Endodermal cell (in vitro differentiated cells): ENCODE measurements around the gene KCND3. TPM values are rescaled to one million over a fixed set of nuclear protein-coding genes. Genes with fewer than 3 reads are reported as not detected.

Experiments
- DNase-seq: peaks from one replicate; pipeline ENCODE4 v3.0.0-alpha.2; 2017
- H3K27ac ChIP-seq: 2 replicates; pipeline ENCODE4 v1.5.1; 2013; ENCODE audit warnings: mild to moderate bottlenecking, low read depth, low read length, moderate library complexity
- H3K27me3 ChIP-seq: 2 replicates; pipeline ENCODE4 v1.6.1; 2013; ENCODE audit warnings: mild to moderate bottlenecking, low read length, moderate library complexity; ENCODE audit not compliant: insufficient read depth, control insufficient read depth, poor library complexity, severe bottlenecking
- H3K36me3 ChIP-seq: 2 replicates; pipeline ENCODE4 v1.7.0; 2013; ENCODE audit warnings: mild to moderate bottlenecking, low read length, moderate library complexity; ENCODE audit not compliant: control insufficient read depth, insufficient read depth
- H3K4me1 ChIP-seq: one replicate; pipeline ENCODE4 v1.7.0; 2013; ENCODE audit warnings: low read length; ENCODE audit not compliant: control insufficient read depth, insufficient read depth
- H3K4me3 ChIP-seq: 2 replicates; pipeline ENCODE4 v1.5.1; 2013; ENCODE audit warnings: mild to moderate bottlenecking, low read length, moderate library complexity
- H3K9ac ChIP-seq: 2 replicates; pipeline ENCODE4 v1.6.1; 2013; ENCODE audit warnings: mild to moderate bottlenecking, low read length, moderate library complexity; ENCODE audit not compliant: poor library complexity, severe bottlenecking; ENCODE audit errors: extremely low read depth
- H3K9me3 ChIP-seq: 2 replicates; pipeline ENCODE4 v1.6.1; 2013; ENCODE audit warnings: mild to moderate bottlenecking, low read length, moderate library complexity; ENCODE audit not compliant: control insufficient read depth
- H3K27ac Mint-ChIP-seq: 2 replicates; pipeline ENCODE4 v1.8.0; 2020; ENCODE audit warnings: mixed read lengths
- H3K27me3 Mint-ChIP-seq: 2 replicates; pipeline ENCODE4 v1.8.0; 2021; ENCODE audit warnings: mild to moderate bottlenecking, mixed read lengths; ENCODE audit not compliant: insufficient read depth
- H3K36me3 Mint-ChIP-seq: 2 replicates; pipeline ENCODE4 v1.8.0; 2020; ENCODE audit warnings: low read depth, mixed read lengths
- H3K4me1 Mint-ChIP-seq: 2 replicates; pipeline ENCODE4 v1.8.0; 2020; ENCODE audit warnings: mixed read lengths
- H3K4me3 Mint-ChIP-seq: 2 replicates; pipeline ENCODE4 v1.8.0; 2020; ENCODE audit warnings: mild to moderate bottlenecking, moderate library complexity, mixed read lengths
- H3K9me3 Mint-ChIP-seq: 2 replicates; pipeline ENCODE4 v1.8.0; 2020; ENCODE audit warnings: mild to moderate bottlenecking, mixed read lengths
- whole genome bisulfite sequencing, 2 experiments: methylation state at CpG; one replicate each; pipeline versions ENCODE4 v1.1.5 to v1.1.7; 2013; ENCODE audit warnings: missing lambda C conversion rate in 2 of 2, mixed read lengths in 1 of 2; ENCODE audit not compliant: insufficient coverage in 1 of 2, insufficient read length in 1 of 2; 5-methylcytosine and 5-hydroxymethylcytosine counted together
- total RNA-seq, 2 donors: library from RNA; stranded (reverse); fragmentation: NEBNext Ultra II Directional in 1 of 2; extraction: Animal tissue kit (Norgen Biotek cat#: 25700) in 1 of 2; gene quantifications; 2 replicates in 1 of 2; 3 replicates in 1 of 2; pipeline ENCODE4 v1.2.1, GENCODE V29; 2021
- TF ChIP-seq, protein P1 (sequence below): fragments of 200-600 bp; sonication (generic); conservative IDR thresholded peaks from 2 replicates; pipeline ENCODE4 v1.5.0; 2021; ENCODE audit warnings: antibody characterized with exemption, mild to moderate bottlenecking

KCND3 gene
- total RNA-seq, 2 donors from 2014 or later: 0.13 TPM; not detected in 1

DNA sequence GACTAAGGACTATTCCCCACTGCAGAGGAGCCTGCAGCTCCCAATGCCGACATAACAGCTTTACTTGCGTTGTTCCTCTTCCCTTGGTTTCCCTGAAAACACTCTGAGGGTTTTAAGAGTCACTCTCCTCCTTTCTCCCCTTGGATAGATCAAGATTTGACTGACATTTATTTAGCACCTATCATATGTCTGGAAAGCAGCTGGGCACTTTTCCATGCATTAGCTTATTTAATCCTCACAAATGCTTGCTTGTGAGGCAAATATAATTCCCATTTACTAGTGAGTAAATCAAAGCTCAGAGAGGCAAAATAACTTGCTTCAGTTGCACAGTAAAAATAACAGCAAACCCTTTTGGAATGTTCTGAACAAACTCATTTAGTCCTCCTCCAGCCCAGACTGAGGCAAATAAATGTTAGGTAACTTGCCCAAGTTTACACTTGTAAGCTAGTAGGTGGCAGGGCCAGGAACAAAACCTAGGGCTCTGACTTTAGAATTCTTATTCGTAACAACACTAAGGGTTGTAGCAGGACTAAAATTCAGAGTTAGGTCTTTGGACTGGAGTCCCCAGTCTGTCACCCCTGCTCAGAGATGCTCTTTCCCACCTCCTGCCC lies 81.4 kb downstream of the KCND3 start:
- H3K4me1 Mint-ChIP-seq: peaks cover 17% of the 10 kb centered on the region
- H3K9me3 ChIP-seq: no peaks in the 10 kb centered on the region
- peaks cover 10% of the 10 kb centered on the region for H3K4me1 ChIP-seq
- no peak overlapping the region for H3K9ac ChIP-seq
- H3K27me3 ChIP-seq: peaks cover 23% of the 10 kb centered on the region
- no peak overlapping the region for H3K4me3 ChIP-seq
- no peak overlapping the region for H3K4me3 Mint-ChIP-seq
- peaks cover 6% of the 10 kb centered on the region for H3K9me3 Mint-ChIP-seq
- no peak overlapping the region for H3K27ac ChIP-seq
- no peaks in the 10 kb centered on the region for H3K36me3 ChIP-seq
- TF ChIP-seq, protein P1, sequence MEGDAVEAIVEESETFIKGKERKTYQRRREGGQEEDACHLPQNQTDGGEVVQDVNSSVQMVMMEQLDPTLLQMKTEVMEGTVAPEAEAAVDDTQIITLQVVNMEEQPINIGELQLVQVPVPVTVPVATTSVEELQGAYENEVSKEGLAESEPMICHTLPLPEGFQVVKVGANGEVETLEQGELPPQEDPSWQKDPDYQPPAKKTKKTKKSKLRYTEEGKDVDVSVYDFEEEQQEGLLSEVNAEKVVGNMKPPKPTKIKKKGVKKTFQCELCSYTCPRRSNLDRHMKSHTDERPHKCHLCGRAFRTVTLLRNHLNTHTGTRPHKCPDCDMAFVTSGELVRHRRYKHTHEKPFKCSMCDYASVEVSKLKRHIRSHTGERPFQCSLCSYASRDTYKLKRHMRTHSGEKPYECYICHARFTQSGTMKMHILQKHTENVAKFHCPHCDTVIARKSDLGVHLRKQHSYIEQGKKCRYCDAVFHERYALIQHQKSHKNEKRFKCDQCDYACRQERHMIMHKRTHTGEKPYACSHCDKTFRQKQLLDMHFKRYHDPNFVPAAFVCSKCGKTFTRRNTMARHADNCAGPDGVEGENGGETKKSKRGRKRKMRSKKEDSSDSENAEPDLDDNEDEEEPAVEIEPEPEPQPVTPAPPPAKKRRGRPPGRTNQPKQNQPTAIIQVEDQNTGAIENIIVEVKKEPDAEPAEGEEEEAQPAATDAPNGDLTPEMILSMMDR: no peak
- H3K36me3 Mint-ChIP-seq: no peaks in the 10 kb centered on the region
- H3K27ac Mint-ChIP-seq: no peak overlapping the region
- peaks cover 22% of the 10 kb centered on the region for H3K27me3 Mint-ChIP-seq
- DNase-seq: peak; percentile 9
- 77 to 83% methylated on average over 3 of the region's 3 CpGs for WGBS, 2 experiments

DNA sequence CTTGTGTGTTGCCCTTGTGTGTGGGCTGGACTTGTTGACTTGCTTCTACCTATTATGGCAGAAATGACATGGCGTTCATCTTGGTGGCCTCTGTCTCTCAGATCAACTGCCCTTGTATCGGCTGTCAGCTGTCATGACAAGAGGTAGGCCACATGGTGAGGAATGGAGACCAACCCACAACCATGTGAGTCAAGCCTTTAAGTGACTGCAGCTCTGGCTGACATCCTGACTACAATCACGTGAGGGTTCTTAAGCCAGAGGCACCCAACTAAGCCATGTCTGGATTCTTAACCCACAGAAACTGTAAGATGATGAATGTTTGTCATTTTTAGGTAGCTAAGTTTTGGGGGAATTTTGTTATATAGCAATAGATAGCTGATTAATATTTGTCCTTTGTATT lies 82.1 kb downstream of the KCND3 start:
- peak; percentile 1 for DNase-seq
- peaks cover 22% of the 10 kb centered on the region for H3K27me3 Mint-ChIP-seq
- Histone ChIP-seq H3K9ac (no peak overlapping the region), H3K9me3 (no peaks in the 10 kb centered on the region), H3K4me3 (no peak overlapping the region), H3K27ac (no peak overlapping the region), H3K36me3 (no peaks in the 10 kb centered on the region), H3K27me3 (peaks cover 26% of the 10 kb centered on the region), H3K4me1 (peaks cover 10% of the 10 kb centered on the region)
- peaks cover 6% of the 10 kb centered on the region for H3K9me3 Mint-ChIP-seq
- peaks cover 17% of the 10 kb centered on the region for H3K4me1 Mint-ChIP-seq
- H3K36me3 Mint-ChIP-seq: no peaks in the 10 kb centered on the region
- H3K4me3 Mint-ChIP-seq: no peak overlapping the region
- TF ChIP-seq, protein P1: no peak
- H3K27ac Mint-ChIP-seq: no peak overlapping the region
- WGBS, 2 experiments: 87 to 100% methylated on average over 3 of the region's 3 CpGs

DNA sequence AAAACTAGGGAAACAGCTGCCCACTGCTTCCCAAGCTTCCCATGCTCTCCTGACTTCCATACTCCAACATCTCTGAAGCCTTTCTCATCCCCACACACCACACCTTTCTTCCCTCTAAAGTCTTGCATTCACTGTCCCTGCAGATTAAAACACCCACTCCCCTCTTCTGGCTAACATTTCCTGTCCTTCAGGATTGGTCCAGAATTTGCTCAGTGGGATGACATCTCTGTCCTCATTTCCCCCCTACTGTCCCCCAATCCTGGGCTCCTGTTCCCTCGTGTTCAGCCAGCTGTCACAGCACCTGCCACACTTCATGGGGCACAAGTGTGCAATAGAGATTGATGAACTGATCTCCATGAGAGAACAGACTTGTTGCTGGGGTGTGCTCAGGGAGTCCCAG lies 82.7 kb downstream of the KCND3 start:
- Mint-ChIP-seq H3K27ac (no peak overlapping the region), H3K4me3 (no peak overlapping the region), H3K9me3 (peaks cover 6% of the 10 kb centered on the region), H3K27me3 (peaks cover 25% of the 10 kb centered on the region), H3K36me3 (no peaks in the 10 kb centered on the region), H3K4me1 (peaks cover 17% of the 10 kb centered on the region)
- Histone ChIP-seq H3K9ac (no peak overlapping the region), H3K9me3 (no peaks in the 10 kb centered on the region), H3K27me3 (peaks cover 31% of the 10 kb centered on the region), H3K36me3 (no peaks in the 10 kb centered on the region), H3K4me1 (peaks cover 10% of the 10 kb centered on the region), H3K4me3 (no peak overlapping the region), H3K27ac (no peak overlapping the region)
- DNase-seq: peak; percentile 2
- TF ChIP-seq, protein P1: no peak
- WGBS, 2 experiments: 85% methylated on average over 1 of the region's 1 CpG; no CpG with 5 or more reads in 1 of the 2 experiments
